IPS-18a (cell line): ENCODE data around the gene TMEM185B.

ENCODE experiments used
- H3K27ac ChIP-seq: one replicate; pipeline ENCODE4 v1.5.1; 2013; ENCODE audit warnings: low read length
- H3K27me3 ChIP-seq: one replicate; pipeline ENCODE4 v1.6.1; 2013; ENCODE audit warnings: mild to moderate bottlenecking, low read length; ENCODE audit not compliant: control insufficient read depth, insufficient read depth
- H3K36me3 ChIP-seq: one replicate; pipeline ENCODE4 v1.6.1; 2013; ENCODE audit warnings: low read depth, low read length; ENCODE audit not compliant: control insufficient read depth
- H3K4me1 ChIP-seq: one replicate; pipeline ENCODE4 v1.6.1; 2013; ENCODE audit warnings: low read depth, low read length; ENCODE audit not compliant: control insufficient read depth
- H3K4me3 ChIP-seq: one replicate; pipeline ENCODE4 v1.5.1; 2013; ENCODE audit warnings: low read length
- H3K9ac ChIP-seq: one replicate; pipeline ENCODE4 v1.6.1; 2013; ENCODE audit warnings: mild to moderate bottlenecking, low read length, moderate library complexity
- H3K9me3 ChIP-seq: one replicate; pipeline ENCODE4 v1.6.1; 2013; ENCODE audit warnings: low read depth, low read length; ENCODE audit not compliant: control insufficient read depth

The TMEM185B gene

GRCh38 chr2:120247851-120248250 lies 24.7 kb upstream of the TMEM185B start:
- Histone ChIP-seq H3K4me3 (no peak overlapping the region), H3K27ac (no peak overlapping the region)

GRCh38 chr2:120246546-120247300 lies 23.5 kb upstream of the TMEM185B start:
- no peaks in the 10 kb centered on the region for H3K9me3 ChIP-seq
- peaks cover 20% of the 10 kb centered on the region for H3K4me1 ChIP-seq
- no peak overlapping the region for H3K4me3 ChIP-seq
- no peaks in the 10 kb centered on the region for H3K36me3 ChIP-seq
- no peak overlapping the region for H3K9ac ChIP-seq
- peaks cover 28% of the 10 kb centered on the region for H3K27me3 ChIP-seq
- H3K27ac ChIP-seq = no peak overlapping the region

More at GRCh38 chr2:120247851-120248250, 24.7 kb upstream of the TMEM185B start:
- peaks cover 34% of the 10 kb centered on the region for H3K27me3 ChIP-seq
- H3K9ac ChIP-seq = no peak overlapping the region
- H3K36me3 ChIP-seq = no peaks in the 10 kb centered on the region
- no peaks in the 10 kb centered on the region for H3K9me3 ChIP-seq
- peaks cover 20% of the 10 kb centered on the region for H3K4me1 ChIP-seq

- Histone ChIP-seq H3K27ac (no peak overlapping the region), H3K36me3 (no peaks in the 10 kb centered on the region), H3K9ac (no peak overlapping the region), H3K4me1 (peaks cover 20% of the 10 kb centered on the region), H3K27me3 (peaks cover 18% of the 10 kb centered on the region), H3K9me3 (no peaks in the 10 kb centered on the region), H3K4me3 (no peak overlapping the region)
These were observed 22.5 kb upstream of the TMEM185B start for GRCh38 chr2:120245520-120246332.

- Histone ChIP-seq H3K4me1 (peaks cover 21% of the 10 kb centered on the region), H3K9me3 (no peaks in the 10 kb centered on the region), H3K4me3 (no peak overlapping the region), H3K36me3 (no peaks in the 10 kb centered on the region), H3K27me3 (peaks cover 10% of the 10 kb centered on the region), H3K27ac (no peak overlapping the region), H3K9ac (no peak overlapping the region)
These were observed 21.7 kb upstream of the TMEM185B start for GRCh38 chr2:120244656-120245519.

- Histone ChIP-seq H3K36me3 (no peaks in the 10 kb centered on the region), H3K27me3 (peaks cover 5% of the 10 kb centered on the region), H3K9ac (no peak overlapping the region), H3K27ac (no peak overlapping the region), H3K4me3 (no peak overlapping the region), H3K9me3 (no peaks in the 10 kb centered on the region), H3K4me1 (peaks cover 29% of the 10 kb centered on the region)
These were observed 20.8 kb upstream of the TMEM185B start for GRCh38 chr2:120243875-120244553.

GRCh38 chr2:120243211-120243610 lies 20.0 kb upstream of the TMEM185B start:
- no peak overlapping the region for H3K27ac ChIP-seq
- H3K9ac ChIP-seq = no peak overlapping the region
- H3K36me3 ChIP-seq = no peaks in the 10 kb centered on the region
- H3K4me1 ChIP-seq = peaks cover 32% of the 10 kb centered on the region
- peaks cover 5% of the 10 kb centered on the region for H3K27me3 ChIP-seq
- H3K4me3 ChIP-seq = no peak overlapping the region
- no peaks in the 10 kb centered on the region for H3K9me3 ChIP-seq

- no peak overlapping the region for H3K9ac ChIP-seq
- H3K4me1 ChIP-seq = peaks cover 33% of the 10 kb centered on the region
- no peak overlapping the region for H3K27ac ChIP-seq
- no peaks in the 10 kb centered on the region for H3K36me3 ChIP-seq
- no peaks in the 10 kb centered on the region for H3K9me3 ChIP-seq
- no peaks in the 10 kb centered on the region for H3K27me3 ChIP-seq
- no peak overlapping the region for H3K4me3 ChIP-seq
These were observed 18.5 kb upstream of the TMEM185B start for GRCh38 chr2:120241684-120242083.

- Histone ChIP-seq H3K4me3 (no peak overlapping the region), H3K4me1 (peaks cover 26% of the 10 kb centered on the region), H3K27ac (no peak overlapping the region), H3K27me3 (no peaks in the 10 kb centered on the region), H3K9ac (no peak overlapping the region), H3K36me3 (no peaks in the 10 kb centered on the region), H3K9me3 (no peaks in the 10 kb centered on the region)
These were observed 17.8 kb upstream of the TMEM185B start for GRCh38 chr2:120240901-120241429.

- H3K9me3 ChIP-seq = no peaks in the 10 kb centered on the region
- H3K9ac ChIP-seq = no peak overlapping the region
- no peaks in the 10 kb centered on the region for H3K36me3 ChIP-seq
- H3K27me3 ChIP-seq = no peaks in the 10 kb centered on the region
- no peak overlapping the region for H3K27ac ChIP-seq
- H3K4me3 ChIP-seq = no peak overlapping the region
- peaks cover 16% of the 10 kb centered on the region for H3K4me1 ChIP-seq
These were observed 16.5 kb upstream of the TMEM185B start for GRCh38 chr2:120239488-120240287.

GRCh38 chr2:120238728-120239487 lies 15.7 kb upstream of the TMEM185B start:
- Histone ChIP-seq H3K36me3 (no peaks in the 10 kb centered on the region), H3K27ac (no peak overlapping the region)

More at GRCh38 chr2:120238728-120239487, 15.7 kb upstream of the TMEM185B start:
- H3K4me3 ChIP-seq = no peak overlapping the region
- H3K9me3 ChIP-seq = no peaks in the 10 kb centered on the region
- H3K4me1 ChIP-seq = peaks cover 16% of the 10 kb centered on the region
- no peaks in the 10 kb centered on the region for H3K27me3 ChIP-seq
- no peak overlapping the region for H3K9ac ChIP-seq
